Breast epithelium (tissue), 3 donors: ENCODE measurements around the gene ANKRD44.

ENCODE experiments used
- POLR2A ChIP-seq: fragments of 450-650 bp; IDR thresholded peaks from one replicate; pipeline ENCODE4 v1.6.1; 2016; ENCODE audit warnings: antibody characterized with exemption, mild to moderate bottlenecking, moderate library complexity
- POLR2AphosphoS5 ChIP-seq, 3 donors: sonication (generic); formaldehyde crosslinking; IDR thresholded peaks; one replicate each; pipeline ENCODE4 v1.6.1; 2017; ENCODE audit warnings: antibody characterized with exemption in 3 of 3
- TF ChIP-seq, protein P1 (sequence below), 3 donors: fragments of 450-650 bp; IDR thresholded peaks; one replicate each; pipeline ENCODE4 v1.5.1; 2016 to 2017; ENCODE audit warnings: antibody characterized with exemption in 3 of 3, mild to moderate bottlenecking in 3 of 3, moderate library complexity in 3 of 3

DNA sequence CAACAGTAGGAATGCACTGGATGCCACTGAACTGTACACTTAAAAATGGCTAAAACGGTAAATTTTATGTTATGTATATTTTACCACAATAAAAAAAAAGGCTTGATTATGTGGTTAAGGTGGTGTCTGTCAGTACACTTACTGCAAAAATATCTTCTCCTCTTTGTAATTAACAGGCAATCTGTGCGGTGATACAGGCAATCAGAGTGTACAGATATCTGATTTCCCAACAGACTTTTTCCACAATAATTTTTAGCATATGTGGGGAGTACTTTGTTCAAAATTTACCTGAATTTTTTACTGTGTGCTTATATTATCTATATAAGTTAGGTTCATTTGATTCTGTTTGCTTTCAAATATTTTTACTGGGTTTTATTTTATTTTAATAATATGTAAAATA, 209.1 kb downstream of the ANKRD44 start:
- TF ChIP-seq, protein P1, sequence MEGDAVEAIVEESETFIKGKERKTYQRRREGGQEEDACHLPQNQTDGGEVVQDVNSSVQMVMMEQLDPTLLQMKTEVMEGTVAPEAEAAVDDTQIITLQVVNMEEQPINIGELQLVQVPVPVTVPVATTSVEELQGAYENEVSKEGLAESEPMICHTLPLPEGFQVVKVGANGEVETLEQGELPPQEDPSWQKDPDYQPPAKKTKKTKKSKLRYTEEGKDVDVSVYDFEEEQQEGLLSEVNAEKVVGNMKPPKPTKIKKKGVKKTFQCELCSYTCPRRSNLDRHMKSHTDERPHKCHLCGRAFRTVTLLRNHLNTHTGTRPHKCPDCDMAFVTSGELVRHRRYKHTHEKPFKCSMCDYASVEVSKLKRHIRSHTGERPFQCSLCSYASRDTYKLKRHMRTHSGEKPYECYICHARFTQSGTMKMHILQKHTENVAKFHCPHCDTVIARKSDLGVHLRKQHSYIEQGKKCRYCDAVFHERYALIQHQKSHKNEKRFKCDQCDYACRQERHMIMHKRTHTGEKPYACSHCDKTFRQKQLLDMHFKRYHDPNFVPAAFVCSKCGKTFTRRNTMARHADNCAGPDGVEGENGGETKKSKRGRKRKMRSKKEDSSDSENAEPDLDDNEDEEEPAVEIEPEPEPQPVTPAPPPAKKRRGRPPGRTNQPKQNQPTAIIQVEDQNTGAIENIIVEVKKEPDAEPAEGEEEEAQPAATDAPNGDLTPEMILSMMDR (IDR thresholded peaks at IDR 0.05): no peak
- no peak for TF ChIP-seq POLR2A
- TF ChIP-seq POLR2AphosphoS5 (IDR thresholded peaks at IDR 0.05): no peak
